Coronary artery (tissue), 2 donors: ENCODE measurements around the gene CLDN19.

Source experiments
- DNase-seq: peaks from one replicate; pipeline ENCODE4 v3.0.0-alpha.2; 2017; ENCODE audit warnings: low spot score
- H3K27ac ChIP-seq, 2 donors: fragments of 200-600 bp; sonication (generic); one replicate each; pipeline ENCODE4 v1.5.1; 2016 to 2019
- H3K4me3 ChIP-seq: fragments of 200-600 bp; sonication (generic); 2 replicates; pipeline ENCODE4 v1.5.1; 2016; ENCODE audit warnings: mild to moderate bottlenecking, moderate library complexity
- CTCF ChIP-seq: fragments of 200-600 bp; sonication (generic); IDR thresholded peaks from one replicate; pipeline ENCODE4 v1.5.1; 2019; ENCODE audit warnings: antibody characterized with exemption

The CLDN19 gene

GRCh38 chr1:42768172-42768571 lies 28.1 kb upstream of the CLDN19 start:
- Histone ChIP-seq H3K4me3 (peak overlapping the region; percentile 92), H3K27ac (no peak overlapping the region)
- no peak for TF ChIP-seq CTCF
- no peak for DNase-seq

- peak overlapping the region; percentile 68 to 98 for H3K27ac ChIP-seq
- peak overlapping the region; percentile 92 for H3K4me3 ChIP-seq
- DNase-seq = no peak
- TF ChIP-seq CTCF = no peak
These were observed 27.5 kb upstream of the CLDN19 start for GRCh38 chr1:42767510-42768000.

- Histone ChIP-seq H3K27ac (peak within 1 kb of the TSS; percentile 77 to 98), H3K4me3 (peak within 1 kb of the TSS; percentile 92)
- DNase-seq = peak; percentile 100
- TF ChIP-seq CTCF = no peak
These were observed 26.9 kb upstream of the CLDN19 start, which contains the start of the genes C1orf50 and P3H1 for GRCh38 chr1:42766741-42767509. C1orf50 (plus strand) TSS chr1:42767249; CDS start chr1:42767312, 63 bp downstream. P3H1 (minus strand) TSS chr1:42767028; CDS start chr1:42766971, 57 bp downstream.

GRCh38 chr1:42765832-42766740 lies 26.1 kb upstream of the CLDN19 start:
- Histone ChIP-seq H3K4me3 (peak overlapping the region; percentile 92), H3K27ac (peak overlapping the region; percentile 77 to 98)
- no peak for DNase-seq
- TF ChIP-seq CTCF = no peak

- H3K4me3 ChIP-seq = peak overlapping the region; percentile 92
- TF ChIP-seq CTCF = no peak
- no peak for DNase-seq
- H3K27ac ChIP-seq = peak overlapping the region; percentile 77 to 98
These were observed 25.2 kb upstream of the CLDN19 start for GRCh38 chr1:42765269-42765668.

GRCh38 chr1:42762269-42762668 lies 22.2 kb upstream of the CLDN19 start:
- TF ChIP-seq CTCF = no peak
- H3K27ac ChIP-seq = no peak overlapping the region

More at GRCh38 chr1:42762269-42762668, 22.2 kb upstream of the CLDN19 start:
- no peak overlapping the region for H3K4me3 ChIP-seq
- DNase-seq = no peak
